ENCODE results near the gene ABCB10.

- TF ChIP-seq, protein P1, sequence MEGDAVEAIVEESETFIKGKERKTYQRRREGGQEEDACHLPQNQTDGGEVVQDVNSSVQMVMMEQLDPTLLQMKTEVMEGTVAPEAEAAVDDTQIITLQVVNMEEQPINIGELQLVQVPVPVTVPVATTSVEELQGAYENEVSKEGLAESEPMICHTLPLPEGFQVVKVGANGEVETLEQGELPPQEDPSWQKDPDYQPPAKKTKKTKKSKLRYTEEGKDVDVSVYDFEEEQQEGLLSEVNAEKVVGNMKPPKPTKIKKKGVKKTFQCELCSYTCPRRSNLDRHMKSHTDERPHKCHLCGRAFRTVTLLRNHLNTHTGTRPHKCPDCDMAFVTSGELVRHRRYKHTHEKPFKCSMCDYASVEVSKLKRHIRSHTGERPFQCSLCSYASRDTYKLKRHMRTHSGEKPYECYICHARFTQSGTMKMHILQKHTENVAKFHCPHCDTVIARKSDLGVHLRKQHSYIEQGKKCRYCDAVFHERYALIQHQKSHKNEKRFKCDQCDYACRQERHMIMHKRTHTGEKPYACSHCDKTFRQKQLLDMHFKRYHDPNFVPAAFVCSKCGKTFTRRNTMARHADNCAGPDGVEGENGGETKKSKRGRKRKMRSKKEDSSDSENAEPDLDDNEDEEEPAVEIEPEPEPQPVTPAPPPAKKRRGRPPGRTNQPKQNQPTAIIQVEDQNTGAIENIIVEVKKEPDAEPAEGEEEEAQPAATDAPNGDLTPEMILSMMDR (IDR thresholded peaks at IDR 0.05), result no peak
- TF ChIP-seq POLR2AphosphoS5 (IDR thresholded peaks at IDR 0.05), result no peak
These were observed 27.2 kb downstream of the ABCB10 start for GRCh38 chr1:229531326-229531725.

Data from gastroesophageal sphincter (tissue), 3 donors.